Panc1 (cell line): ENCODE results near the gene TEAD4. TPM values are rescaled to one million over a fixed set of nuclear protein-coding genes. Genes with fewer than 3 reads are reported as not detected.

Experiments
- ATAC-seq: fragments of 200-7000 bp; cut with Tn5 transposase; 2 replicates; pipeline ENCODE4 v1.9.1; 2020; ENCODE audit warnings: mild to moderate bottlenecking, moderate library complexity
- BruUV-seq: library from RNA; stranded (reverse); fragments of 400-500 nt; replicated peaks from 2 replicates; lab custom pipeline; 2021; lab: Mats Ljungman, UMichigan
- CTCF ChIA-PET: fragments of 300-600 bp; sonication (Branson Sonifier 250); formaldehyde crosslinking; loops from one replicate; lab custom pipeline; 2022; ENCODE audit warnings: antibody characterized with exemption; lab: Charles Lee
- POLR2A ChIA-PET: fragments of 300-600 bp; sonication (Branson Sonifier 250); formaldehyde crosslinking; loops from one replicate; lab custom pipeline; 2022; ENCODE audit warnings: antibody characterized with exemption; lab: Charles Lee
- DNase-seq: peaks from one replicate; pipeline ENCODE4 v3.0.0-alpha.2; 2010; ENCODE audit warnings: low read depth, low spot score
- H3K27ac ChIP-seq: 2 replicates; pipeline ENCODE4 v1.5.1; 2011; ENCODE audit warnings: mild to moderate bottlenecking, low read length, inconsistent platforms
- H3K27me3 ChIP-seq: fragments of 200-500 bp; sonication (Bioruptor generic); 2 replicates; pipeline ENCODE4 v1.6.0; 2014; ENCODE audit warnings: low read length, inconsistent platforms; ENCODE audit not compliant: control insufficient read depth, insufficient read depth
- H3K36me3 ChIP-seq: fragments of 200-500 bp; sonication (Bioruptor generic); 2 replicates; pipeline ENCODE4 v1.5.1; 2014; ENCODE audit warnings: inconsistent platforms, mild to moderate bottlenecking, low read length, moderate library complexity; ENCODE audit not compliant: control insufficient read depth, insufficient read depth
- H3K4me1 ChIP-seq: 2 replicates; pipeline ENCODE4 v1.5.1; 2011; ENCODE audit warnings: inconsistent platforms, mild to moderate bottlenecking, low read length, moderate library complexity; ENCODE audit not compliant: control insufficient read depth, insufficient read depth
- H3K4me3 ChIP-seq, 2 experiments: 2 replicates each; pipeline ENCODE4 v1.5.1; 2011 to 2012; ENCODE audit warnings: low read depth in 2 of 2, low read length in 2 of 2, mild to moderate bottlenecking in 2 of 2, inconsistent platforms in 1 of 2, moderate library complexity in 1 of 2
- H3K9me3 ChIP-seq: fragments of 200-500 bp; sonication (Bioruptor generic); 2 replicates; pipeline ENCODE4 v1.5.1; 2014; ENCODE audit warnings: low read depth, mild to moderate bottlenecking, inconsistent platforms, low read length, moderate library complexity; ENCODE audit not compliant: control insufficient read depth, insufficient read depth
- POLR2AphosphoS5 ChIP-seq: IDR thresholded peaks from 2 replicates; pipeline ENCODE4 v1.6.1; 2012; ENCODE audit warnings: mild to moderate bottlenecking, low read depth, low read length, moderate library complexity
- REST ChIP-seq, 2 experiments: IDR thresholded peaks; 2 replicates each; pipeline ENCODE4 v1.6.1; 2011 to 2012; ENCODE audit warnings: low read depth in 2 of 2, control low read depth in 1 of 2, low read length in 1 of 2, mild to moderate bottlenecking in 1 of 2, moderate library complexity in 1 of 2; ENCODE audit not compliant: insufficient read depth in 1 of 2
- SIN3A ChIP-seq: IDR thresholded peaks from 2 replicates; pipeline ENCODE4 v1.6.1; 2012; ENCODE audit warnings: low read depth, mild to moderate bottlenecking, low read length, moderate library complexity, borderline replicate concordance; ENCODE audit not compliant: insufficient read depth
- TCF7L2 ChIP-seq: IDR thresholded peaks from 2 replicates; pipeline ENCODE4 v1.6.1; 2011; ENCODE audit warnings: mild to moderate bottlenecking, low read depth, low read length, inconsistent platforms
- in situ Hi-C: cut with HindIII; loops from 2 replicates; pipeline ENCODE4 v1.10.0; 2016; ENCODE audit warnings: low sequenced_read_pairs, low pct_unique_long_range_greater_than_20kb
- intact Hi-C: fragments of 100-400 bp; cut with micrococcal nuclease; formaldehyde crosslinking; loops from one replicate; pipeline ENCODE4 v1.10.0; 2022; ENCODE audit not compliant: unreplicated experiment
- total RNA-seq: library from RNA; stranded (reverse); gene quantifications from one replicate; pipeline ENCODE4 v1.2.1, GENCODE V29; 2021; ENCODE audit not compliant: unreplicated experiment
- TF ChIP-seq, protein P1 (sequence below): fragments of 450-650 bp; IDR thresholded peaks from 2 replicates; pipeline ENCODE4 v1.5.1; 2017; ENCODE audit warnings: mild to moderate bottlenecking

TEAD4 gene
- total RNA-seq, 1 experiment from 2014 or later: 47.6 TPM

DNA sequence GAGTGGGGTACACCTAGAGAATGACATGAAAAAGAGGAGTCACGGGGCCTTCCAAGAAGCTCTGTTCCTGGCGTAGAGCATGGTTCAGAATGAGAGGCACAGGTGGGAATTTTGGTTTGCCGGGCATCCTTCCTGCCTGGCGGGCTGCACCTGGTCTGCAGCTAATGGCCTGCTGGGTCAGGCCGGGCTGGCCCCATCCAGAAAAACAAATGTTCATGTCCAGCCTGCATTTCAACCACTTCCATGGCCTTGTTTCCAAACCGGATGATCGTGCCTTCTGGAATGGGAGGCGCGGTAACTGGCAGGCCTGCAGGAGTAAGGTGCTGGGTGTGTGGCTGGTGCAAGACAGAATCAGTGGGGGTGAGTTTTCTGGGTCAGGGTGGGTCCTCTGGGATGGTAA lies 14.4 kb downstream of the TEAD4 start:
- TF ChIP-seq SIN3A (no peak), POLR2AphosphoS5 (no peak), TCF7L2 (no peak), REST (IDR thresholded peaks at IDR 0.05; ENCODE audit: insufficient read depth in 1 of 2, low read depth in 2 of 2, low read length in 1 of 2) (no peak)
- TF ChIP-seq, protein P1, sequence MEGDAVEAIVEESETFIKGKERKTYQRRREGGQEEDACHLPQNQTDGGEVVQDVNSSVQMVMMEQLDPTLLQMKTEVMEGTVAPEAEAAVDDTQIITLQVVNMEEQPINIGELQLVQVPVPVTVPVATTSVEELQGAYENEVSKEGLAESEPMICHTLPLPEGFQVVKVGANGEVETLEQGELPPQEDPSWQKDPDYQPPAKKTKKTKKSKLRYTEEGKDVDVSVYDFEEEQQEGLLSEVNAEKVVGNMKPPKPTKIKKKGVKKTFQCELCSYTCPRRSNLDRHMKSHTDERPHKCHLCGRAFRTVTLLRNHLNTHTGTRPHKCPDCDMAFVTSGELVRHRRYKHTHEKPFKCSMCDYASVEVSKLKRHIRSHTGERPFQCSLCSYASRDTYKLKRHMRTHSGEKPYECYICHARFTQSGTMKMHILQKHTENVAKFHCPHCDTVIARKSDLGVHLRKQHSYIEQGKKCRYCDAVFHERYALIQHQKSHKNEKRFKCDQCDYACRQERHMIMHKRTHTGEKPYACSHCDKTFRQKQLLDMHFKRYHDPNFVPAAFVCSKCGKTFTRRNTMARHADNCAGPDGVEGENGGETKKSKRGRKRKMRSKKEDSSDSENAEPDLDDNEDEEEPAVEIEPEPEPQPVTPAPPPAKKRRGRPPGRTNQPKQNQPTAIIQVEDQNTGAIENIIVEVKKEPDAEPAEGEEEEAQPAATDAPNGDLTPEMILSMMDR: no peak
- ChIA-PET POLR2A (no interaction called here), CTCF (no interaction called here)
- no TSS peak for BruUV-seq
- intact Hi-C loops (no loop called here), in situ Hi-C loops (no loop called here)
- Histone ChIP-seq H3K4me3 (no peak overlapping the region), H3K27me3 (no peaks in the 10 kb centered on the region), H3K9me3 (no peaks in the 10 kb centered on the region), H3K27ac (no peak overlapping the region), H3K4me1 (no peaks in the 10 kb centered on the region), H3K36me3 (no peaks in the 10 kb centered on the region; the same call in 1 of the 2 replicates)
- DNase-seq (no peak), ATAC-seq (no peak)

GRCh38 chr12:2974560-2974971 lies 15.4 kb downstream of the TEAD4 start:
- intact Hi-C loops (no loop called here), in situ Hi-C loops (no loop called here)
- no peak overlapping the region for H3K4me3 ChIP-seq

More at GRCh38 chr12:2974560-2974971, 15.4 kb downstream of the TEAD4 start:
- Histone ChIP-seq H3K4me1 (no peaks in the 10 kb centered on the region), H3K27me3 (no peaks in the 10 kb centered on the region), H3K9me3 (no peaks in the 10 kb centered on the region), H3K36me3 (no peaks in the 10 kb centered on the region; the same call in 1 of the 2 replicates), H3K27ac (no peak overlapping the region)
- no TSS peak for BruUV-seq
- ATAC-seq (peak; percentile 71; the same call in 1 of the 2 replicates), DNase-seq (no peak)
- POLR2A ChIA-PET: no interaction called here
- CTCF ChIA-PET: no interaction called here
- TF ChIP-seq POLR2AphosphoS5 (no peak), SIN3A (no peak), REST (IDR thresholded peaks at IDR 0.05; ENCODE audit: insufficient read depth in 1 of 2, low read depth in 2 of 2, low read length in 1 of 2) (no peak), TCF7L2 (no peak)
- TF ChIP-seq, protein P1: no peak
